Ectodermal cell (in vitro differentiated cells): ENCODE data around the gene SLC22A2.

Experiments
- H3K27ac ChIP-seq: 2 replicates; pipeline ENCODE4 v1.7.0; 2013; ENCODE audit warnings: mild to moderate bottlenecking, low read depth, low read length; ENCODE audit not compliant: insufficient read depth, poor library complexity, severe bottlenecking
- H3K27me3 ChIP-seq: 2 replicates; pipeline ENCODE4 v1.7.0; 2013; ENCODE audit warnings: mild to moderate bottlenecking, low read length; ENCODE audit not compliant: insufficient read depth, control insufficient read depth, poor library complexity, severe bottlenecking
- H3K36me3 ChIP-seq: one replicate; pipeline ENCODE4 v1.7.0; 2013; ENCODE audit warnings: low read length; ENCODE audit not compliant: control insufficient read depth, insufficient read depth
- H3K4me1 ChIP-seq: one replicate; pipeline ENCODE4 v1.7.0; 2013; ENCODE audit warnings: low read length; ENCODE audit not compliant: control insufficient read depth, insufficient read depth
- H3K4me3 ChIP-seq: 2 replicates; pipeline ENCODE4 v1.7.0; 2013; ENCODE audit warnings: low read depth, low read length, control low read depth; ENCODE audit not compliant: insufficient read depth
- H3K9me3 ChIP-seq: 2 replicates; pipeline ENCODE4 v1.7.0; 2013; ENCODE audit warnings: mild to moderate bottlenecking, low read length, moderate library complexity; ENCODE audit not compliant: control insufficient read depth
- WGBS, 2 experiments: methylation state at CpG; one replicate each; pipeline ENCODE4 v1.1.7; 2013; ENCODE audit warnings: missing lambda C conversion rate in 2 of 2; 5-methylcytosine and 5-hydroxymethylcytosine counted together

SLC22A2 gene

DNA sequence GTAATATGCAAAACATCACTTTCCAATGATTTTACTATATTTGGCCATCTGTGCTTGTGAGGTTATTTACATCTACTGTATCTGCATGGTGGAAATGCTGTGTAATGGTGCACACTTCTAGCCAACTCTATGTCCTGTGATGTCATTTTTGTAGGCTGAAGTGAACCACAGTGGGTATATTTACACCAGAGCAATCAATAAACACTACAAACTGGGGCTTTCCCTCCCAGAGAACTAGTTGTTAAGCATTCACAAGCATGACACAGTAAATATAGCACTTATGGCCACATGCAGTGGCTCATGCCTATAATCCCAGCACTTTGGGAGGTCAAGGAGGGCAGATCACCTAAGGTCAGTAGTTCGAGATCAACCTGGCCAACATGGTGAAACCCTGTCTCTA is 4.9 kb downstream of the SLC22A2 start:
- Histone ChIP-seq H3K27ac (no peak overlapping the region), H3K36me3 (no peaks in the 10 kb centered on the region), H3K4me3 (no peak overlapping the region), H3K4me1 (peaks cover 4% of the 10 kb centered on the region), H3K27me3 (no peaks in the 10 kb centered on the region), H3K9me3 (no peaks in the 10 kb centered on the region)
- 95 to 100% methylated on average over 1 of the region's 1 CpG for WGBS, 2 experiments

DNA sequence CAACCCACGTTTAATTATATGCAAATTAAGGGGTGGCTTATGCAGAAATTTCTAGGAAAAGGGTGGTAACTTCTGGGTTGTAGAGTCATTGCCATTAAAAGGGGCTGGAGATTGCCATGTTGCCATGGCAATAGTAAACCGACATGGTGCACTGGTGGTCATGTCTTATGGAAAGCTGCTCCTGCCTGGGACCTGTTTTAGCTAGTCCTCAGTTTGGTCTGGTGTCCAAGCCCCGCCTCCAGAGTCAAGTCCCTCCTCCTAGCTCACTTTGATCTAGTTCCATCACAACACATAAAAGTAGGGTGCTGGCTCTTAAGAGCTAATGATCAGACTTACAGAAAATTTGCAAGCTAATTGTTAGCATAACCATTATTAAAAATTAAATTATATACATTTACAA is 5.3 kb downstream of the SLC22A2 start:
- Histone ChIP-seq H3K36me3 (no peaks in the 10 kb centered on the region), H3K4me1 (peaks cover 4% of the 10 kb centered on the region), H3K9me3 (no peaks in the 10 kb centered on the region), H3K27me3 (no peaks in the 10 kb centered on the region), H3K4me3 (no peak overlapping the region), H3K27ac (no peak overlapping the region)
- 39 to 44% methylated on average over 3 of the region's 3 CpGs for WGBS, 2 experiments

DNA sequence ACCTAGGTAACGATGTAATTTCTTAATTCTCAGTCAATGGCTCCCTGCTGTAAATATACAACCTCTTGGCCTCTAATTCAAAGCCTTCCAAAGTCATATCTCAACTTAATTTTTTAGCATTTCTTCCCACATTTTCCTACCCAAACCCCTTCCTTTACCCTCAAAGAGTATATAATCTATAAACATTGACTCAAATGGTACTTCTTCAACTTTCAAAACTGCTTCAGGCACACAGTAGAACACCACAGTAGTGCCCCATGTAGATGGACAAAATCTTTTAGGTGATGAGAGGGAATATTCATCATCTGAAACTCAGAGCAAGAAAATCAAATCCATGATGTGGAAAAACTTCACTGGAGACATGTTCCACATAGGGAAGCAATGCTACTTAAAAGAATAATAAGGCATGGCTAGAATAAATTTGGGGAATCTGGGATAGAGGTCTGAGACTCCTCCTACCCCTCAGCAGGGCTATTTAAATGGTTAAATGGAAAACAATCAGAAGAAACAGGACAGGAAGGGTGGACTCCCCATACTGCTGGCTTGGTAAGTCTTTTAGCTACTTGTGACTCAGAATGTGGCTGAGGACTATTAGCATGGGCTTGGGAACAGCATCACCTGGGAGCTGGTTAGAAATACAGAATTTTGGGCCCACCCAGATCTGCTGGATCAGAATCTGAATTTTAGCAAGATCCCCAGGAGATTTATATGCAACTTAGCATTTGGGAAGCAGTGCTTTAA is 6.4 kb downstream of the SLC22A2 start:
- H3K4me3 ChIP-seq: no peak overlapping the region
- 92 to 96% methylated on average over 1 of the region's 1 CpG for WGBS, 2 experiments

DNA sequence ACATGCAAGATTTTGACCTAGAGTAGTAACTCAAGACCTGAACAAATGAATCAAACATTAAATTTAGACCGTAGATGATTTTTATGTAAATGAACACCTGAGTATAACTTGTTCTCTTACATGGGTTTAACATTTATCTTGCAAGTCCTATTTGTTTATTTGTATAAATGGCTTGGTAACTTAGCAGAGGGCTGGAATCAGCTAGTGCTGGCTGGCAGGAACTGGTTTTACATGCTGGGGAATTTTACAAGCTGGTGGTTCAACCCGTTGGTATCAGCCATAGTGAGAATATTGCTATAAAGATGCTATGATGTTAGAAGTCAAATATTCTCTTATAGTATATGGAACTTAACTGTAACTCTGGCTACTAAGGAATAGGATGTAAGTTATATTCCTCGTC is 8.9 kb downstream of the SLC22A2 start:
- Histone ChIP-seq H3K4me3 (no peak overlapping the region), H3K27ac (no peak overlapping the region), H3K36me3 (no peaks in the 10 kb centered on the region), H3K27me3 (no peaks in the 10 kb centered on the region), H3K9me3 (no peaks in the 10 kb centered on the region), H3K4me1 (peaks cover 10% of the 10 kb centered on the region)
- 91 to 96% methylated on average over 3 of the region's 3 CpGs for WGBS, 2 experiments

More for the DNA sequence above, 6.4 kb downstream of the SLC22A2 start:
- H3K36me3 ChIP-seq: no peaks in the 10 kb centered on the region
- H3K27ac ChIP-seq: no peak overlapping the region
- H3K9me3 ChIP-seq: no peaks in the 10 kb centered on the region
- peaks cover 10% of the 10 kb centered on the region for H3K4me1 ChIP-seq
- H3K27me3 ChIP-seq: no peaks in the 10 kb centered on the region

DNA sequence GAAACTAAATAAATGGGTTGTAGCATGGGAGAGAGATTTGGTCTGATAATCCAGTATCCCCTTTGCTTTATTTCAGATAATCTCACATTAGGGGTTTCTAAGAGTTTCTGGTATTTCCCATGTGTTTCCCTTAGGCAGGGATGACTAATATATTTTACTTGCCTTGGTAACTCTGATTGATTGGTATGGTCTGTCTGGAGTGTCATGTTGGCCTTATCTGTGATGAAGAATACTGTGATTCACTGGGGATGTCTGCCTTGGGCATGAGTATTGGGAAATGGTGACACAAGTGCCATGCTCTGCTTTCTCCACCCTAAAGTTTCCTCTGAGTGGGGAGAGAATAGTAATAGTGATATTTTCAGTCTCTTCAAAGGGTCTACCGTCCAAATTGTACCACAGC is 10.1 kb downstream of the SLC22A2 start:
- no peak overlapping the region for H3K27ac ChIP-seq
- no peaks in the 10 kb centered on the region for H3K36me3 ChIP-seq
- H3K4me3 ChIP-seq: no peak overlapping the region
- no CpG with 5 or more reads among the region's 1 CpG for WGBS, 2 experiments
- no peaks in the 10 kb centered on the region for H3K27me3 ChIP-seq
- no peaks in the 10 kb centered on the region for H3K9me3 ChIP-seq
- peaks cover 10% of the 10 kb centered on the region for H3K4me1 ChIP-seq

DNA sequence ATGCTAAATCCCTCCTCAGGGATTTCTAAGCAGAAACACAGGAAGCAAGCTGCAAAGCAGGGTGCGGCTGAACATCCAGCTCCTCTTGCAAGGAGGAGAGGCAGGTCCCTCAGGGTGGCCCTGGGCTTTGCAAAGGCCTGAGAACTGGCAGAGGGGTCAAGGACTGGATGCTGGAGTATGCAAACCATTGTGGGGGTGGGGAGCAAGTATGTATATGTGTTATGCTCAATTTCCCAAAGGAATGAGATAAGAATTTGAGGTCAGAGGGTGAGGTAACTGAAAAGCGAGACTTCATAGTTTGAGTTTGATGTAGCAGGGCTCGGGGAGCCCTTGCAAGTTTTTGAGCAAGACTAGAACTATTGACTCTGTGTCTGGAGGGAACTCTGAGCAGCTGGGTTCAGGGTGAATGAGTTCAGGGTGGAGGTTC is 11.2 kb downstream of the SLC22A2 start:
- H3K27ac ChIP-seq: no peak overlapping the region
- WGBS, 2 experiments: 80 to 85% methylated on average over 3 of the region's 3 CpGs
- H3K4me3 ChIP-seq: no peak overlapping the region
- H3K36me3 ChIP-seq: no peaks in the 10 kb centered on the region
- no peaks in the 10 kb centered on the region for H3K9me3 ChIP-seq
- no peaks in the 10 kb centered on the region for H3K27me3 ChIP-seq
- H3K4me1 ChIP-seq: peaks cover 10% of the 10 kb centered on the region

DNA sequence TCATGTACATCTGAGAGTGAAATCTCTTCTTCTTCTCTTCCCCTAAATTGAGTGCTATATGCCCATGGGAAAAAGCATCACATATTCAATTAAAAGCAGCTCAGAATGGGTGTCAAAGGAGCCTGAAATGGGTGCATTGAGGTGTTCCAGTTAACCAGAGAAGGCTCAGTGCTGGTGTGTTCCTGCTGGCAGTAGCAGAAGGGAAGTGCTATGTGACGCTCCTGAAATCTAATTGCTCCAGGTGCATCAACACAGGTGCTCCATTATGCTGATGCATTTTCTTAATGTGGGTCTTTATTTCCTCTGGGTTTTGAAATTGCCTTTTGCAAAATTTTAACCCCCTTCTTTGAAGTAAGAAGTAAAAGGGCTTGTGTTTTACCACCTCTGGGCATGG is 17.9 kb downstream of the SLC22A2 start:
- Histone ChIP-seq H3K9me3 (no peaks in the 10 kb centered on the region), H3K27me3 (no peaks in the 10 kb centered on the region), H3K4me3 (no peak overlapping the region), H3K27ac (no peak overlapping the region), H3K4me1 (peaks cover 3% of the 10 kb centered on the region), H3K36me3 (no peaks in the 10 kb centered on the region)
- WGBS, 2 experiments: 64 to 76% methylated on average over 1 of the region's 1 CpG

DNA sequence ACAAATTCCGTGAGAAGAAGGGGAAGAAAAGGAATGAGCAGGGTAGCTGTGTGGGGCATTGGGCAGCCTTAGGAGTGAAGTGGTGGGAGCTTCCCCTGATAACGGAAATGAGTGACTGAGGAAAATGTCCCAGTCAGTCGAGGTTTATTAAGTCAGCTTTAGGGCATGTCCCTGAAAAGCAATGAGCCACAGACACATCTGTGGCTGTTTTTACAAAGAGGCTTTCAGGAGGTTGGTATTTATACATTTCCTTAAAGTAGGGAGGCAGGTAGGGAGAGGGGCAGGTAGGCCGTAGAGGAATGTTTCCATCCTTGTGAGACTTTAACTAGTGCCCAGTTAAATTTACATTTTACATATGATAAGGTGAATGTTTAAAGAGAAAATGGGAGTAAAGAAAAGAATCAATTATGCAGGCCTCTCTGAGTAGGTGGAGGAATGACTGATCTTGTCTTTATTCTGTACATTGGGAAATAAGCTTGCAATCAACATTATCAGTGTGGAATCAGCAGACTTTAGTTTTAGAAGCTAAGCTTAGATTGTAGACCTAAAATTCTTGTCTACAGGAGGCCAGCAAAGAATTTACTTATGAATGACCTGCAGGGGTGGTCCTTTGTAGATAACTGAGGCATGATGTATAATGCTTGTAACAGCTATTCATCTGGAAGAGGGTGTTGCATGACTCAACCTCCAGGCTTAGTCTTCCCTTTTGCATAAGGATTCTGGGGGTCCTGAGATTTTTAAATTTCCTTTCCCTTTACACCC is 18.5 kb downstream of the SLC22A2 start:
- Histone ChIP-seq H3K4me3 (no peak overlapping the region), H3K4me1 (peaks cover 3% of the 10 kb centered on the region), H3K27ac (no peak overlapping the region), H3K27me3 (no peaks in the 10 kb centered on the region), H3K36me3 (no peaks in the 10 kb centered on the region), H3K9me3 (no peaks in the 10 kb centered on the region)
- WGBS, 2 experiments: 67 to 68% methylated on average over 4 of the region's 4 CpGs

DNA sequence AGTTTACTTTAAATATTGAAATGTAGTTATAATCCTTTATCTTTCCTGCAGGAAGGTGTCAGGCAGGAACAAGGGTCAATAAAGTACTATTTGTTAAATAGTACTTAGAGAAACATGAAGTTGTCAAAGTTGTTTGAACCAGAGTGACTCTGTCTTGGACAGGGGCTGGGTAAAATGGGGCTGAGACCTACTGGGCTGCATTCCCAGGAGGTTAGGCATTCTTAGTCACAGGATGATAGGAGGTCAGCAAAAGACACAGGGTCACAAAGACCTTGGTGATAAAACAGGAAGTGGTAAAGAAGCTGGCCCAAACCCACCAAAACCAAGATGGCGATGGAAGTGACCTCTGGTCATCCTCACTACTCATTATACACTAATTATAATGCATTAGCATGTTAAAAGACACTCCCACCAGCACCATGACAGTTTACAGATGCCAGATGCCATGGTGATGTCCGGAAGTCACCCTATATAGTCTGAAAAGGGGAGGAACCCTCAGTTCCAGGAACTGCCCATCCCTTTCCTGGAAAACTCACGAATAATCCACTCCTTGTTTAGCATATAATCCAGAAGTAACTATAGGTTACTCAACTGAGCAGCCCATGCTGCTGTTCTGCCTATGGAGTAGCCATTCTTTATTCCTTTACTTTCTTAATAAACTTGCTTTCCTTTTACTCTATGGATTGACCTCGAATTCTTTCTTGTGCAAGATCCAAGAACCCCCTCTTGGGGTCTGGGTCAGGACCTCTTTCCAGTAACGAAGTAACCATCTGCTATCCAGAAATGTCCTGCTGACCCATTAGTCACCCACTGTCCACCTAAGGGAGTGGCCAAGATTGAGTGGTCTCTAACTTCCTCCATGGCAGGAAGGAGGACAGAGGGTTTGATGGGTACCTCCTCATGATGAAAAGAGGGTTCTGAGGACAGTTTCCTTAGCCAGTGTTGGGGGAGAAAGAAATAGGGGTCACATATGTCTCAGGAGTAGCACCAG is 19.6 kb downstream of the SLC22A2 start:
- 90 to 97% methylated on average over 5 of the region's 5 CpGs for WGBS, 2 experiments
- no peaks in the 10 kb centered on the region for H3K36me3 ChIP-seq

More for the DNA sequence above, 19.6 kb downstream of the SLC22A2 start:
- Histone ChIP-seq H3K27ac (no peak overlapping the region), H3K4me1 (peaks cover 3% of the 10 kb centered on the region), H3K27me3 (no peaks in the 10 kb centered on the region), H3K4me3 (no peak overlapping the region), H3K9me3 (no peaks in the 10 kb centered on the region)
